Tibial nerve (tissue), 4 donors: ENCODE measurements around the gene USH1G.

Experiments used
- CTCF ChIP-seq, 5 experiments: fragments of 200-600 bp in 3 of 5; fragments of 450-650 bp in 2 of 5; sonication (generic) in 3 of 5; IDR thresholded peaks; one replicate each; pipeline ENCODE4 v1.5.1; 2016 to 2019; ENCODE audit warnings: antibody characterized with exemption in 5 of 5, mild to moderate bottlenecking in 3 of 5, moderate library complexity in 2 of 5
- EP300 ChIP-seq, 2 donors: sonication (generic); formaldehyde crosslinking; IDR thresholded peaks; one replicate each; pipeline ENCODE4 v1.6.1; 2017; ENCODE audit warnings: antibody characterized with exemption in 2 of 2, mild to moderate bottlenecking in 1 of 2
- POLR2A ChIP-seq, 2 donors: fragments of 450-650 bp; IDR thresholded peaks; one replicate each; pipeline ENCODE4 v1.6.1; 2017; ENCODE audit warnings: antibody characterized with exemption in 2 of 2, mild to moderate bottlenecking in 2 of 2, moderate library complexity in 2 of 2

- TF ChIP-seq CTCF (IDR thresholded peaks at IDR 0.05) (no peak), POLR2A (IDR thresholded peaks at IDR 0.05) (no peak), EP300 (IDR thresholded peaks at IDR 0.05) (no peak)
These were observed 33.0 kb upstream of the USH1G start for GRCh38 chr17:74956093-74956492.
